Endodermal cell (in vitro differentiated cells): ENCODE results near the gene NRAP. TPM values are rescaled to one million over a fixed set of nuclear protein-coding genes. Genes with fewer than 3 reads are reported as not detected.

Experiments used
- DNase-seq: peaks from one replicate; pipeline ENCODE4 v3.0.0-alpha.2; 2017
- H3K27ac ChIP-seq: 2 replicates; pipeline ENCODE4 v1.5.1; 2013; ENCODE audit warnings: mild to moderate bottlenecking, low read depth, low read length, moderate library complexity
- H3K27me3 ChIP-seq: 2 replicates; pipeline ENCODE4 v1.6.1; 2013; ENCODE audit warnings: mild to moderate bottlenecking, low read length, moderate library complexity; ENCODE audit not compliant: insufficient read depth, control insufficient read depth, poor library complexity, severe bottlenecking
- H3K36me3 ChIP-seq: 2 replicates; pipeline ENCODE4 v1.7.0; 2013; ENCODE audit warnings: mild to moderate bottlenecking, low read length, moderate library complexity; ENCODE audit not compliant: control insufficient read depth, insufficient read depth
- H3K4me1 ChIP-seq: one replicate; pipeline ENCODE4 v1.7.0; 2013; ENCODE audit warnings: low read length; ENCODE audit not compliant: control insufficient read depth, insufficient read depth
- H3K4me3 ChIP-seq: 2 replicates; pipeline ENCODE4 v1.5.1; 2013; ENCODE audit warnings: mild to moderate bottlenecking, low read length, moderate library complexity
- H3K9ac ChIP-seq: 2 replicates; pipeline ENCODE4 v1.6.1; 2013; ENCODE audit warnings: mild to moderate bottlenecking, low read length, moderate library complexity; ENCODE audit not compliant: poor library complexity, severe bottlenecking; ENCODE audit errors: extremely low read depth
- H3K9me3 ChIP-seq: 2 replicates; pipeline ENCODE4 v1.6.1; 2013; ENCODE audit warnings: mild to moderate bottlenecking, low read length, moderate library complexity; ENCODE audit not compliant: control insufficient read depth
- H3K27ac Mint-ChIP-seq: 2 replicates; pipeline ENCODE4 v1.8.0; 2020; ENCODE audit warnings: mixed read lengths
- H3K27me3 Mint-ChIP-seq: 2 replicates; pipeline ENCODE4 v1.8.0; 2021; ENCODE audit warnings: mild to moderate bottlenecking, mixed read lengths; ENCODE audit not compliant: insufficient read depth
- H3K36me3 Mint-ChIP-seq: 2 replicates; pipeline ENCODE4 v1.8.0; 2020; ENCODE audit warnings: low read depth, mixed read lengths
- H3K4me1 Mint-ChIP-seq: 2 replicates; pipeline ENCODE4 v1.8.0; 2020; ENCODE audit warnings: mixed read lengths
- H3K4me3 Mint-ChIP-seq: 2 replicates; pipeline ENCODE4 v1.8.0; 2020; ENCODE audit warnings: mild to moderate bottlenecking, moderate library complexity, mixed read lengths
- H3K9me3 Mint-ChIP-seq: 2 replicates; pipeline ENCODE4 v1.8.0; 2020; ENCODE audit warnings: mild to moderate bottlenecking, mixed read lengths
- CTCF ChIP-seq: fragments of 200-600 bp; sonication (generic); conservative IDR thresholded peaks from 2 replicates; pipeline ENCODE4 v1.5.0; 2021; ENCODE audit warnings: antibody characterized with exemption, mild to moderate bottlenecking
- WGBS, 2 experiments: methylation state at CpG; one replicate each; pipeline versions ENCODE4 v1.1.5 to v1.1.7; 2013; ENCODE audit warnings: missing lambda C conversion rate in 2 of 2, mixed read lengths in 1 of 2; ENCODE audit not compliant: insufficient coverage in 1 of 2, insufficient read length in 1 of 2; 5-methylcytosine and 5-hydroxymethylcytosine counted together
- total RNA-seq, 2 donors: library from RNA; stranded (reverse); fragmentation: NEBNext Ultra II Directional in 1 of 2; extraction: Animal tissue kit (Norgen Biotek cat#: 25700) in 1 of 2; gene quantifications; 2 replicates in 1 of 2; 3 replicates in 1 of 2; pipeline ENCODE4 v1.2.1, GENCODE V29; 2021

NRAP gene
- total RNA-seq, 2 donors from 2014 or later, result 0.09 to 0.11 TPM

GRCh38 chr10:113683300-113683699, 19.5 kb upstream of the NRAP start:
- WGBS, 2 experiments, result 94% methylated on average over 2 of the region's 2 CpGs; no CpG with 5 or more reads in 1 of the 2 experiments
- Mint-ChIP-seq H3K9me3 (peaks cover 15% of the 10 kb centered on the region), H3K4me3 (no peak overlapping the region), H3K4me1 (peaks cover 10% of the 10 kb centered on the region), H3K27me3 (peaks cover 14% of the 10 kb centered on the region), H3K36me3 (peaks cover 24% of the 10 kb centered on the region), H3K27ac (no peak overlapping the region)
- Histone ChIP-seq H3K9ac (no peak overlapping the region), H3K27ac (no peak overlapping the region), H3K4me1 (no peaks in the 10 kb centered on the region), H3K27me3 (peaks cover 4% of the 10 kb centered on the region), H3K9me3 (peaks cover 15% of the 10 kb centered on the region), H3K36me3 (peaks cover 3% of the 10 kb centered on the region), H3K4me3 (no peak overlapping the region)
- TF ChIP-seq CTCF, result no peak
- DNase-seq, result no peak

GRCh38 chr10:113681533-113682470, 18.0 kb upstream of the NRAP start:
- H3K27ac ChIP-seq, result no peak overlapping the region
- WGBS, 2 experiments, result 95 to 100% methylated on average over 3 to 5 of the region's 5 CpGs
- Mint-ChIP-seq H3K27me3 (peaks cover 14% of the 10 kb centered on the region), H3K4me3 (peak overlapping the region; percentile 91), H3K4me1 (peaks cover 10% of the 10 kb centered on the region), H3K9me3 (peaks cover 3% of the 10 kb centered on the region), H3K36me3 (peaks cover 18% of the 10 kb centered on the region), H3K27ac (no peak overlapping the region)
- peaks cover 4% of the 10 kb centered on the region for H3K27me3 ChIP-seq
- H3K9ac ChIP-seq, result no peak overlapping the region
- peaks cover 7% of the 10 kb centered on the region for H3K9me3 ChIP-seq
- H3K36me3 ChIP-seq, result peaks cover 3% of the 10 kb centered on the region
- H3K4me1 ChIP-seq, result no peaks in the 10 kb centered on the region
- DNase-seq, result no peak
- H3K4me3 ChIP-seq, result no peak overlapping the region
- no peak for TF ChIP-seq CTCF

- Histone ChIP-seq H3K36me3 (peaks cover 3% of the 10 kb centered on the region), H3K9ac (peak overlapping the region; percentile 82), H3K27me3 (peaks cover 4% of the 10 kb centered on the region), H3K4me3 (peak overlapping the region; percentile 97), H3K27ac (no peak overlapping the region), H3K9me3 (peaks cover 5% of the 10 kb centered on the region), H3K4me1 (no peaks in the 10 kb centered on the region)
- peaks cover 3% of the 10 kb centered on the region for H3K9me3 Mint-ChIP-seq
- TF ChIP-seq CTCF, result no peak
- DNase-seq, result no peak
- 6 to 16% methylated on average over 9 to 28 of the region's 28 CpGs for WGBS, 2 experiments
- peak overlapping the region; percentile 91 for H3K4me3 Mint-ChIP-seq
- H3K4me1 Mint-ChIP-seq, result peaks cover 10% of the 10 kb centered on the region
- H3K36me3 Mint-ChIP-seq, result peaks cover 17% of the 10 kb centered on the region
- peaks cover 17% of the 10 kb centered on the region for H3K27me3 Mint-ChIP-seq
- H3K27ac Mint-ChIP-seq, result peak overlapping the region; percentile 71
Observed at GRCh38 chr10:113680190-113681111, 16.6 kb upstream of the NRAP start.
